Peyer's patch (tissue), 4 donors: ENCODE data around the gene TTC28. TPM values are rescaled to one million over a fixed set of nuclear protein-coding genes. Genes with fewer than 3 reads are reported as not detected.
"Not testable (repeated sequence)": the region's sequence is repeated elsewhere in the genome, so short reads cannot be mapped to it uniquely, and the experiment has no call there.

ENCODE experiments used
- DNase-seq, 3 donors: peaks; one replicate each; pipeline ENCODE4 v3.0.0-alpha.2; 2017 to 2019
- H3K27ac ChIP-seq, 4 donors: fragments of 200-600 bp; sonication (generic); one replicate each; pipeline ENCODE4 v1.5.1; 2016 to 2019
- H3K27me3 ChIP-seq, 2 donors: fragments of 200-600 bp; sonication (generic); one replicate each; pipeline ENCODE4 v1.5.1; 2019
- H3K36me3 ChIP-seq, 3 donors: fragments of 200-600 bp; sonication (generic); one replicate each; pipeline ENCODE4 v1.5.1; 2016 to 2019
- H3K4me1 ChIP-seq, 4 donors: fragments of 200-600 bp; sonication (generic); one replicate each; pipeline ENCODE4 v1.5.1; 2016 to 2019
- H3K4me3 ChIP-seq, 4 donors: fragments of 200-600 bp; sonication (generic); 1 replicate in 3 of 4; 2 replicates in 1 of 4; pipeline ENCODE4 v1.5.1; 2016 to 2019; ENCODE audit warnings: mild to moderate bottlenecking in 1 of 4
- H3K9me3 ChIP-seq, 4 donors: fragments of 200-600 bp; sonication (generic); one replicate each; pipeline ENCODE4 v1.5.1; 2016 to 2019; ENCODE audit warnings: mild to moderate bottlenecking in 1 of 4
- CTCF ChIP-seq, 6 experiments: fragments of 450-650 bp in 4 of 6; fragments of 200-600 bp in 2 of 6; sonication (generic) in 1 of 6; IDR thresholded peaks; one replicate each; pipeline ENCODE4 v1.5.1; 2017 to 2019; ENCODE audit warnings: antibody characterized with exemption in 6 of 6, mild to moderate bottlenecking in 3 of 6, moderate library complexity in 1 of 6
- POLR2A ChIP-seq, 2 donors: fragments of 450-650 bp; IDR thresholded peaks; one replicate each; pipeline ENCODE4 v1.5.1; 2017; ENCODE audit warnings: antibody characterized with exemption in 2 of 2, mild to moderate bottlenecking in 2 of 2, moderate library complexity in 2 of 2
- total RNA-seq, 4 donors: library from RNA; depleted of rRNA; stranded (reverse); fragments of >200 nt; gene quantifications; one replicate each; pipeline ENCODE4 v1.1.0, GENCODE V29; 2016

TTC28 gene
- total RNA-seq, 4 donors from 2014 or later: 9.1 to 46.4 (median 35.2) TPM

GRCh38 chr22:28096161-28096560 is 583.5 kb downstream of the TTC28 start:
- TF ChIP-seq POLR2A (IDR thresholded peaks at IDR 0.05): no peak
- no peak for TF ChIP-seq CTCF (IDR thresholded peaks at IDR 0.05)
- DNase-seq: no peak
- peaks cover 0 to 17% (median 0%) of the 10 kb centered on the region in 3 donors for H3K36me3 ChIP-seq
- no peaks in the 10 kb centered on the region for H3K27me3 ChIP-seq
- no peak overlapping the region for H3K27ac ChIP-seq
- H3K4me1 ChIP-seq: no peaks in the 10 kb centered on the region
- no peak overlapping the region for H3K4me3 ChIP-seq
- H3K9me3 ChIP-seq: no peaks in the 10 kb centered on the region

- no peak for TF ChIP-seq CTCF (IDR thresholded peaks at IDR 0.05)
- no peak for TF ChIP-seq POLR2A (IDR thresholded peaks at IDR 0.05)
- DNase-seq: no peak
- peaks cover 0 to 10% (median 0%) of the 10 kb centered on the region in 3 donors for H3K36me3 ChIP-seq
- no peaks in the 10 kb centered on the region for H3K9me3 ChIP-seq
- no peaks in the 10 kb centered on the region for H3K4me1 ChIP-seq
- H3K27ac ChIP-seq: no peak overlapping the region
- no peak overlapping the region for H3K4me3 ChIP-seq
- no peaks in the 10 kb centered on the region for H3K27me3 ChIP-seq
Observed at GRCh38 chr22:28095316-28096095, 584.1 kb downstream of the TTC28 start.

GRCh38 chr22:28094771-28095170 is 584.9 kb downstream of the TTC28 start:
- Histone ChIP-seq H3K9me3 (no peaks in the 10 kb centered on the region), H3K4me1 (no peaks in the 10 kb centered on the region), H3K27me3 (no peaks in the 10 kb centered on the region), H3K36me3 (peaks cover 0 to 9% (median 0%) of the 10 kb centered on the region in 3 donors), H3K27ac (no peak overlapping the region), H3K4me3 (no peak overlapping the region)
- DNase-seq: no peak
- TF ChIP-seq POLR2A (IDR thresholded peaks at IDR 0.05): no peak
- no peak for TF ChIP-seq CTCF (IDR thresholded peaks at IDR 0.05)

- TF ChIP-seq CTCF (IDR thresholded peaks at IDR 0.05): no peak
- TF ChIP-seq POLR2A (IDR thresholded peaks at IDR 0.05): no peak
- no peaks in the 10 kb centered on the region for H3K27me3 ChIP-seq
Observed at GRCh38 chr22:28093711-28094110, 585.9 kb downstream of the TTC28 start.

GRCh38 chr22:28091486-28091885 is 588.2 kb downstream of the TTC28 start:
- Histone ChIP-seq H3K36me3 (no peaks in the 10 kb centered on the region), H3K27ac (no peak overlapping the region), H3K27me3 (no peaks in the 10 kb centered on the region), H3K4me1 (no peaks in the 10 kb centered on the region), H3K9me3 (no peaks in the 10 kb centered on the region), H3K4me3 (no peak overlapping the region)
- DNase-seq: no peak
- TF ChIP-seq CTCF (IDR thresholded peaks at IDR 0.05): no peak
- no peak for TF ChIP-seq POLR2A (IDR thresholded peaks at IDR 0.05)

More at GRCh38 chr22:28093711-28094110, 585.9 kb downstream of the TTC28 start:
- no peaks in the 10 kb centered on the region for H3K9me3 ChIP-seq
- H3K27ac ChIP-seq: no peak overlapping the region
- no peaks in the 10 kb centered on the region for H3K4me1 ChIP-seq
- no peak overlapping the region for H3K4me3 ChIP-seq
- H3K36me3 ChIP-seq: peaks cover 0 to 3% (median 0%) of the 10 kb centered on the region in 3 donors
- DNase-seq: no peak

GRCh38 chr22:28089541-28089940 is 590.1 kb downstream of the TTC28 start:
- H3K9me3 ChIP-seq, H3K4me3 ChIP-seq, H3K27me3 ChIP-seq: not testable (repeated sequence)

More at GRCh38 chr22:28089541-28089940, 590.1 kb downstream of the TTC28 start:
- H3K27ac ChIP-seq, H3K4me1 ChIP-seq, DNase-seq, H3K36me3 ChIP-seq: not testable (repeated sequence)
